ENCODE results near the gene PSMA8. TPM values are rescaled to one million over a fixed set of nuclear protein-coding genes. Genes with fewer than 3 reads are reported as not detected.
"Not testable (repeated sequence)": the region's sequence is repeated elsewhere in the genome, so short reads cannot be mapped to it uniquely, and the experiment has no call there.

Gene PSMA8
- total and polyA plus RNA-seq, 7 experiments from 2014 or later: 0.19 to 1.6 (median 0.59) TPM

- POLR2A ChIA-PET: no interaction called here
- intact Hi-C loops (cut with micrococcal nuclease): no loop called here
- H3K4me3 ChIP-seq (ENCODE audit: low read length): no peak overlapping the region
- DNase-seq (no peak), ATAC-seq (no peak)
- Mint-ChIP-seq H3K9me3 (peaks cover 0 to 9% (median 0%) of the 10 kb centered on the region in 11 donors), H3K27ac (no peak overlapping the region), H3K4me3 (no peak overlapping the region), H3K4me1 (peaks cover 0 to 5% (median 2%) of the 10 kb centered on the region in 7 donors), H3K27me3 (no peaks in the 10 kb centered on the region), H3K36me3 (no peaks in the 10 kb centered on the region)
- H3K9me3 ChIP-seq (ENCODE audit: control insufficient read depth in 2 of 3, low read length in 3 of 3): no peaks in the 10 kb centered on the region
- CTCF ChIA-PET: no interaction called here
- no peak overlapping the region for H3K27ac ChIP-seq (ENCODE audit: low read depth, low read length)
- H3K36me3 ChIP-seq (ENCODE audit: control insufficient read depth in 2 of 3, insufficient read depth in 3 of 3, low read length in 3 of 3): no peaks in the 10 kb centered on the region
- no peaks in the 10 kb centered on the region for H3K4me1 ChIP-seq (ENCODE audit: control insufficient read depth in 2 of 2, insufficient read depth in 2 of 2, low read length in 2 of 2)
- no peaks in the 10 kb centered on the region for H3K27me3 ChIP-seq (ENCODE audit: control insufficient read depth in 2 of 2, insufficient read depth in 2 of 2, low read length in 2 of 2)
Measured at GRCh38 chr18:26183395-26184112, 49.9 kb downstream of the PSMA8 start.

GRCh38 chr18:26185267-26185666 lies 51.6 kb downstream of the PSMA8 start:
- Histone ChIP-seq H3K36me3 (ENCODE audit: control insufficient read depth in 2 of 3, insufficient read depth in 3 of 3, low read length in 3 of 3) (no peaks in the 10 kb centered on the region), H3K27ac (ENCODE audit: low read depth, low read length) (no peak overlapping the region), H3K4me1 (ENCODE audit: control insufficient read depth in 2 of 2, insufficient read depth in 2 of 2, low read length in 2 of 2) (no peaks in the 10 kb centered on the region), H3K9me3 (ENCODE audit: control insufficient read depth in 2 of 3, low read length in 3 of 3) (no peaks in the 10 kb centered on the region), H3K4me3 (ENCODE audit: low read length) (no peak overlapping the region), H3K27me3 (ENCODE audit: control insufficient read depth in 2 of 2, insufficient read depth in 2 of 2, low read length in 2 of 2) (no peaks in the 10 kb centered on the region)
- ChIA-PET CTCF (no interaction called here), POLR2A (interaction anchor here (0.6 kb wide), 1 partner anchor 73 kb away, joined by 6 read pairs; no protein-coding TSS in a partner anchor)
- Mint-ChIP-seq H3K27ac (no peak overlapping the region), H3K9me3 (peaks cover 0 to 9% (median 0%) of the 10 kb centered on the region in 11 donors), H3K4me1 (peaks cover 5 to 18% (median 13%) of the 10 kb centered on the region in 7 donors), H3K36me3 (no peaks in the 10 kb centered on the region), H3K4me3 (no peak overlapping the region), H3K27me3 (no peaks in the 10 kb centered on the region)
- ATAC-seq (no peak), DNase-seq (no peak)
- intact Hi-C loops (cut with micrococcal nuclease): no loop called here

GRCh38 chr18:26190506-26190905 lies 56.8 kb downstream of the PSMA8 start:
- no peaks in the 10 kb centered on the region for H3K36me3 Mint-ChIP-seq
- DNase-seq (peak in 8 of 9 donors; percentile 22 to 61 (median 48)), ATAC-seq (peak; percentile 85)
- H3K4me3 Mint-ChIP-seq: peak overlapping the region; percentile 74 to 88 (median 83)
- Histone ChIP-seq H3K9me3 (ENCODE audit: control insufficient read depth in 2 of 3, low read length in 3 of 3) (no peaks in the 10 kb centered on the region), H3K27me3 (ENCODE audit: control insufficient read depth in 2 of 2, insufficient read depth in 2 of 2, low read length in 2 of 2) (no peaks in the 10 kb centered on the region), H3K4me1 (ENCODE audit: control insufficient read depth in 2 of 2, insufficient read depth in 2 of 2, low read length in 2 of 2) (no peaks in the 10 kb centered on the region), H3K4me3 (ENCODE audit: low read length) (peak overlapping the region; percentile 26), H3K27ac (ENCODE audit: low read depth, low read length) (peak overlapping the region; percentile 63), H3K36me3 (ENCODE audit: control insufficient read depth in 2 of 3, insufficient read depth in 3 of 3, low read length in 3 of 3) (no peaks in the 10 kb centered on the region)
- ChIA-PET CTCF (interaction anchor here (0.9 kb wide), 1 partner anchor 16 kb away, joined by 3 read pairs; no protein-coding TSS in a partner anchor), POLR2A (interaction anchor here (1.9 to 2.3 kb wide), 2 partner anchors 17 to 25 kb away, joined by 5 to 16 read pairs; no protein-coding TSS in a partner anchor)
- peaks cover 0 to 9% (median 0%) of the 10 kb centered on the region in 11 donors for H3K9me3 Mint-ChIP-seq
- intact Hi-C loops (cut with micrococcal nuclease): loop anchor here (1.0 to 2.0 kb wide), 4 partner anchors 24 to 100 kb away; partner anchors contain the start of genes SS18 (in 2 of the 2) and TAF4B (in 2 of the 2)
- H3K4me1 Mint-ChIP-seq: peaks cover 5 to 34% (median 28%) of the 10 kb centered on the region in 7 donors
- H3K27me3 Mint-ChIP-seq: no peaks in the 10 kb centered on the region
- H3K27ac Mint-ChIP-seq: peak overlapping the region; percentile 87 to 93 (median 92)

DNA sequence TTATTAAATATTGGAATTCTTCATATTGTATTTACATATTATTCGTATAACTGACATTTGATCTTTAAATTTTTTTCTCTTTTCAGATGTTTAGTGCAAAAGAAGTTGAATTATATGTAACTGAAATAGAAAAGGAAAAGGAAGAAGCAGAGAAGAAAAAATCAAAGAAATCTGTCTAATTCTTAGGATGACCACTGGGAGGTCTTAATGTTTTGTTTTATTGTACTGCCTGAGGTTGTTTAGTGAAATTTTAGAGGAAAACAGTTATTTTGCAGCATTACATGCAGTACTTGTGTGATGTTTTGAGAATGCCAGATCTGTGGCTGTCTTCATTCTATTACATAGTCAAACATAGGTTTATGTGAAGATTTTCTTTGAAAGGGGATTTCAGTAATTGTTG lies 58.6 kb downstream of the PSMA8 start:
- Mint-ChIP-seq H3K9me3 (peaks cover 0 to 9% (median 0%) of the 10 kb centered on the region in 11 donors), H3K4me1 (peaks cover 5 to 34% (median 28%) of the 10 kb centered on the region in 7 donors), H3K4me3 (peak overlapping the region in 1 of 10 donors; percentile 8), H3K36me3 (no peaks in the 10 kb centered on the region), H3K27me3 (no peaks in the 10 kb centered on the region), H3K27ac (peak overlapping the region in 2 of 9 donors; percentile 9 to 51)
- no peak for ATAC-seq
- H3K27ac ChIP-seq (ENCODE audit: low read depth, low read length): no peak overlapping the region
- no peak overlapping the region for H3K4me3 ChIP-seq (ENCODE audit: low read length)
- CTCF ChIA-PET: no interaction called here
- H3K9me3 ChIP-seq (ENCODE audit: control insufficient read depth in 2 of 3, low read length in 3 of 3): no peaks in the 10 kb centered on the region
- no peaks in the 10 kb centered on the region for H3K27me3 ChIP-seq (ENCODE audit: control insufficient read depth in 2 of 2, insufficient read depth in 2 of 2, low read length in 2 of 2)
- POLR2A ChIA-PET: interaction anchor here (0.7 to 1.5 kb wide), 2 partner anchors 35 to 58 kb away, joined by 3 to 6 read pairs; partner anchors contain the start of gene TAF4B
- no peaks in the 10 kb centered on the region for H3K36me3 ChIP-seq (ENCODE audit: control insufficient read depth in 2 of 3, insufficient read depth in 3 of 3, low read length in 3 of 3)
- H3K4me1 ChIP-seq (ENCODE audit: control insufficient read depth in 2 of 2, insufficient read depth in 2 of 2, low read length in 2 of 2): no peaks in the 10 kb centered on the region
- intact Hi-C loops (cut with micrococcal nuclease): no loop called here
- DNase-seq: no peak

GRCh38 chr18:26196605-26197004 lies 62.9 kb downstream of the PSMA8 start:
- intact Hi-C loops (cut with micrococcal nuclease): no loop called here
- H3K4me1 Mint-ChIP-seq: peaks cover 0 to 9% (median 8%) of the 10 kb centered on the region in 7 donors
- H3K4me3 ChIP-seq (ENCODE audit: low read length): no peak overlapping the region
- ChIA-PET POLR2A (interaction anchor here (0.6 kb wide), 1 partner anchor 103 kb away, joined by 3 read pairs; no protein-coding TSS in a partner anchor), CTCF (no interaction called here)
- H3K4me3 Mint-ChIP-seq: no peak overlapping the region
- H3K9me3 ChIP-seq (ENCODE audit: control insufficient read depth in 2 of 3, low read length in 3 of 3): no peaks in the 10 kb centered on the region
- no peaks in the 10 kb centered on the region for H3K4me1 ChIP-seq (ENCODE audit: control insufficient read depth in 2 of 2, insufficient read depth in 2 of 2, low read length in 2 of 2)
- H3K27ac Mint-ChIP-seq: no peak overlapping the region
- H3K27me3 Mint-ChIP-seq: no peaks in the 10 kb centered on the region
- H3K36me3 Mint-ChIP-seq: no peaks in the 10 kb centered on the region
- ATAC-seq (no peak), DNase-seq (no peak)
- H3K9me3 Mint-ChIP-seq: no peaks in the 10 kb centered on the region
- no peaks in the 10 kb centered on the region for H3K36me3 ChIP-seq (ENCODE audit: control insufficient read depth in 2 of 3, insufficient read depth in 3 of 3, low read length in 3 of 3)
- H3K27me3 ChIP-seq (ENCODE audit: control insufficient read depth in 2 of 2, insufficient read depth in 2 of 2, low read length in 2 of 2): no peaks in the 10 kb centered on the region
- no peak overlapping the region for H3K27ac ChIP-seq (ENCODE audit: low read depth, low read length)

- H3K27me3 Mint-ChIP-seq; H3K36me3 Mint-ChIP-seq; H3K4me1 ChIP-seq (ENCODE audit: control insufficient read depth in 2 of 2, insufficient read depth in 2 of 2, low read length in 2 of 2); H3K9me3 ChIP-seq (ENCODE audit: control insufficient read depth in 2 of 3, low read length in 3 of 3); DNase-seq; ATAC-seq; H3K9me3 Mint-ChIP-seq; intact Hi-C loops (cut with micrococcal nuclease); POLR2A ChIA-PET; H3K27ac Mint-ChIP-seq; H3K36me3 ChIP-seq (ENCODE audit: control insufficient read depth in 2 of 3, insufficient read depth in 3 of 3, low read length in 3 of 3); H3K27me3 ChIP-seq (ENCODE audit: control insufficient read depth in 2 of 2, insufficient read depth in 2 of 2, low read length in 2 of 2); CTCF ChIA-PET; H3K4me3 ChIP-seq (ENCODE audit: low read length); H3K27ac ChIP-seq (ENCODE audit: low read depth, low read length); H3K4me3 Mint-ChIP-seq: not testable (repeated sequence)
- peaks cover 2 to 18% (median 5%) of the 10 kb centered on the region in 7 donors for H3K4me1 Mint-ChIP-seq
Measured at GRCh38 chr18:26202001-26202400, 68.3 kb downstream of the PSMA8 start.

Measured in naive thymus-derived CD4-positive, alpha-beta T cell (primary cell).